Nasal cavity respiratory epithelium epithelial cell of viscerocranial mucosa (primary cell): Measurements from ENCODE around the gene MAGEA6. TPM values are rescaled to one million over a fixed set of nuclear protein-coding genes. Genes with fewer than 3 reads are reported as not detected.

Experiments used
- total RNA-seq: library from RNA; depleted of rRNA; stranded (reverse); fragments of >200 nt; gene quantifications from 2 replicates; pipeline ENCODE4 v1.2.3, GENCODE V29; 2014

Gene MAGEA6
- total RNA-seq = not detected in 2 replicates

GRCh38 chrX:152769549-152770289 is at the start of gene MAGEA6:
Gene MAGEA6, minus strand, starts transcription at chrX:152769689. Its CDS starts 2,039 bp downstream, at chrX:152767650.

GRCh38 chrX:152758918-152759317 is 10.6 kb downstream of the MAGEA6 start, which contains the start of gene CSAG3:
Gene CSAG3, plus strand, starts transcription at chrX:152759218.

GRCh38 chrX:152753686-152754650 is 15.5 kb downstream of the MAGEA6 start, which contains the start of gene MAGEA2:
Gene MAGEA2, minus strand, starts transcription at chrX:152753842. Its CDS starts 2,479 bp downstream, at chrX:152751363.

GRCh38 chrX:152733261-152733975 is 36.1 kb downstream of the MAGEA6 start, which contains the start of the genes CSAG1 and MAGEA12:
Gene CSAG1, minus strand, starts transcription at chrX:152733721. Its CDS starts 1,261 bp downstream, at chrX:152732460.
Gene MAGEA12, plus strand, starts transcription at chrX:152733757. Its CDS starts 2,405 bp downstream, at chrX:152736162.

Other genes starting within 250 kb of the MAGEA6 start
- gene GABRQ, start 131.8 kb downstream of the MAGEA6 start, total RNA-seq = under 0.01 and 0.34 TPM in 2 replicates
- not detected in 2 replicates for gene MAGEA3, start 70.9 kb downstream of the MAGEA6 start, total RNA-seq
- not detected in 2 replicates for gene CSAG2, start 60.4 kb downstream of the MAGEA6 start, total RNA-seq
- not detected in 2 replicates for gene MAGEA2B, start 55.1 kb downstream of the MAGEA6 start, total RNA-seq
- not detected in 2 replicates for gene CSAG1, start 36.0 kb downstream of the MAGEA6 start, total RNA-seq
- gene MAGEA12, start 35.9 kb downstream of the MAGEA6 start, total RNA-seq = not detected in 2 replicates
- gene MAGEA2, start 15.8 kb downstream of the MAGEA6 start, total RNA-seq = not detected in 2 replicates
- gene CSAG3, start 10.5 kb downstream of the MAGEA6 start, total RNA-seq = not detected in 2 replicates
- gene CETN2, start 61.1 kb upstream of the MAGEA6 start, total RNA-seq = 26.3 and 28.2 TPM in 2 replicates
- gene NSDHL, start 61.4 kb upstream of the MAGEA6 start, total RNA-seq = 20.8 and 28.8 TPM in 2 replicates
- gene ZNF185, start 128.4 kb upstream of the MAGEA6 start, total RNA-seq = 143 and 162 TPM in 2 replicates
- gene PNMA5, start 224.4 kb upstream of the MAGEA6 start, total RNA-seq = not detected in 2 replicates